GM21576 (cell line): ENCODE measurements around the gene PTK7.
A peak's percentile ranks its signal among the peaks of the same experiment; 100 is the strongest.
"Not testable (repeated sequence)": the region's sequence is repeated elsewhere in the genome, so short reads cannot be mapped to it uniquely, and the experiment has no call there.

Source experiments
- ATAC-seq: cut with Tn5 transposase; IDR thresholded peaks from one replicate; pipeline ENCODE4 v1.9.1; 2021; ENCODE audit warnings: mild to moderate bottlenecking, moderate library complexity; ENCODE audit not compliant: unreplicated experiment

Gene PTK7

DNA sequence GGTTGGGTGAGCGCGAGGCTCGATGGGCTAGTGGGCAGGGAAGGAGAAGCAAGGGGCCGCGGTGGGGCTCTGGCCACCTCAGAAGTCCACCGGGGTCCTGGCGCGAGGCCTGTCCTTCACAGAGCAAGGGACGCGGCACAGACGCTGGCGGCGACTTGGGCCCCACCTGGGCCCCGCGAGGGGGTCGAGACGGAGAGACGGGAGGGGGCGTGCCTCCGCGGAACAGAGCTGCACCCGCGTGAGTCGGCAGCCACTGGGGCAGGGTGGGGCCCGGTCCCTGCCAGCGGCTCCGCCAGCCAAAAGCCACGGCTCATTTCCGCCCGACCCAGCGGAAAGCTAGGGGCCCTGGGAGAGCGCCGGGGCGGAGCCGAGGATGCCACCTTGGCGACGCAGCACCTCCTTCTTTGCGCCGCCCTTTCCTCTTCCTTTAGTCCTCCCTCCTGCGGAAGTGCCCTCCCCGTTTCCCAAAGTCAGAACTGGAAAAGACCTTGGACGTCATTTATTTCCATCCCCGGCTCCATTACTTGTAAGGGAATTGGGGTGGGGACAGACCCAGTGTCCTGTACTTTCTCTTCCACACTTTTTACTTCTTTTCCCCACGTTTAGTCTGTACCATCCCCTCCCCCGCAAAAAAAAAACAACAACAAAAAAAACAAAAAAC, 22.4 kb upstream of the PTK7 start, which contains the start of gene CUL7:
Gene CUL7 (minus strand): TSS at position 307 of the 661 bp plus-strand sequence. CDS start 1,063 bp downstream, outside the sequence.
- peak; percentile 83 for ATAC-seq

DNA sequence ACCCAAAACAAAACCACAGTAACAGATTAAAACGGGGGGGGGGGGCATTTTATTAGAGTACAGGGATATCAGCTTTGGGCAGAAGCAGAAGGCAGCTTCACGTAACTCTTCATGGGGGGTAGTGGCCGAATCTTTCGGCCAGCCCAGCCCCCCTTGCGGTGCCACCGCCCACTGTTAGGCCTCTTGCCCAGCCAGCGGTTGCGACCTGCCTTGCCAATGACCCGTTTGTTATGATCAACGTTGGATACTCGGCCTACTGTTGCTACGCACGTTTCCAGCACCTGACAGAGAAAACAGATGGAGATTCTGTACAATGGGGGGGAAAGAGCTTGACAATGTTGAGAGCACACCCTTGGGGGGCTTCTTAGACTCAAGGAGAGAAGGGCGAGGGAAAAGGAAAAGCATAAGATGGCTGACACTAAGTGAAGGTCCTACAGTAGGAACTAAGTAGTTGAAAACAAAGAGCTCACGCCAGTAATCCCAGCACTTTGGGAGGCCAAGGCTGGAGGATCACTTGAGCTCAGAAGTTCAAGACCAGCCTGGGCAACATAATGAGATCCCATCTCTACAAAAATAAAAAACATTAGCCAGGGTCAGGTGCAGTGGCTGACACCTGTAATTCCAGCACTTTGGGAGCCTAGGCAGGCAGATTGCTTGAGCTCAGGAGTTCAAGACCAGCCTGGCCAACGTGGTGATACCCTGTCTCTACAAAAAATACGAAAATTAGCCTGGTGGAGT, 21.7 kb upstream of the PTK7 start:
- no peak for ATAC-seq

DNA sequence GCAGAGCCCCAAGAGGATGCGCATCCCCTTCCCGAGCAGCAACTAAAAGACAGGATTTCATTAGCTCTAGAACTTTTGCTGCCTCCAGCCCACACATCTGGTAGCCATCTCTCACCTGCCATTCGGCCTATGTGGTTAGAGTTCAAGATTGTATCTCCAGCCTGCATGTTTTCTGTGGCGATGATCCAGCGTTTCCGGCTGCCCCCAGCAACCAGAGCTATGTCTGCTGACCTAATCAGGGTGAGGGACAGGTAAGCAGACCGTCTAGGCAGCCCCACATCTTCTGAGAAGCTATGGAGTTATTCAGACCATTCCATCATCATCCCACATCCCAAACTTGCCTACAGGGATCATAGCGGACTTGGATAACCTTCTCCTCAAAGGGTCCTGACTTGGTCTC, 20.1 kb upstream of the PTK7 start:
- ATAC-seq: no peak

DNA sequence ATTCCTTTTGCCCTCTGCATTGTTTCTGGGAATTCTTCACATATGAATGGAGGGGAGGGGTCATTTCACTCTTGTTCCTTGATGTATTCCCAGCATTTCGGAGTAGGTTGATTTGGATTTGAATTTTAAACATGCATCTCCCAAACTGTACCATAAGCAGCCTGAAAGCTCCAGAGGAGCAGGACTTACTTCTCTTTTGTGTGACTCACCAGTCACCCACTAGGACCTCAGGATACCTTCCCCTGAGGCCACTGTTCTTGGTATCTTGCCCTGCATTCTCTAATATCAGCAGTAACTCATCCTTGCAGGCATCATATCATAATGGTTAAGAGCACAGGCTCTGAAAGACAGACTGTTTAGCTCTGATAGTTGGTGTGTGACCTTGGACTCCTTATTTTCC, 17.6 kb upstream of the PTK7 start:
- no peak for ATAC-seq

DNA sequence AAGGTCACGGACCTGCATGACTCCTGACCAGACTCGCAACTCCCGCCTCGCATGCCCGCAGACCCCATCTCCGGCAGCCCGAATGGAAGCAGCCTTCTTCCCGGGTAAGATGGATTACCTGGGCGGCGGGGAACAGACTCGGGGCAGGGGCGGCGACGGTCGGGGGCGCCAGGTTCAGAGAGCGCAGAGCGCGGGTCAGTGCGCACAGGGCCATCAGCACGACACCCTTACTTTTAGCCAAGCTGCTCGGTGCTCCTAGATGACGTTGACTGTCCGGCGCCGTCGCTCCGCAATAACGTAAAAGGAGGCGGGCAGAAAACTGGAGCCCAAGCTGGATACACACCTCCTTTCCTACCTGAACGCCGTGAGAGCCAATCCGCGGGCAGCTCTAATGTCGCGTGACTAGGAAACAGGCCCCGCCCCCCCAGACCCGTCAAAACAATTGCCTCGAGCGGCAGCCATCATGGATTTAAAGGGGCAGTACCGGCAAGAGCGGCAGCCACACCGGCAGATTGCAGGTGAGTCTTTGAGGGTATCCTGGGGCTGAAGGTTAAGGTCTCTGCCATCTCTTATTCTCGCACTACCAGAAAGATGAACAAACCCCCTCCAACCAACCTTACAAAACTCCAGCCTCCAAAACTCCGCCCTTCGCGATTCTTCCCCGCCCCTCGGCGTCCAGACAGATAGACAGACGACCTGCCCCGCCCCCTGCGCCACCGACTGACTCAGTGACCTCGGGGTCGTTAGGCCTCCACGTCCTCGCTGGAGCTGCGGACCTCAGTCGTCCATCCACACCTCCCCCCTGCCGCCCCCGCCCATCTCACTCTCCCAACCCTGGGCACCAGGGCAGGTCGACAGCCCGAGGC, 16.7 kb upstream of the PTK7 start, which contains the start of the genes KLC4 and MRPL2:
Gene KLC4 (plus strand): TSS at position 464 of the 866 bp plus-strand sequence. CDS start 1,705 bp downstream, outside the sequence.
Gene MRPL2 (minus strand): TSS at position 267 of the 866 bp plus-strand sequence. CDS start 53 bp downstream, at position 214.
- ATAC-seq: peak; percentile 83

DNA sequence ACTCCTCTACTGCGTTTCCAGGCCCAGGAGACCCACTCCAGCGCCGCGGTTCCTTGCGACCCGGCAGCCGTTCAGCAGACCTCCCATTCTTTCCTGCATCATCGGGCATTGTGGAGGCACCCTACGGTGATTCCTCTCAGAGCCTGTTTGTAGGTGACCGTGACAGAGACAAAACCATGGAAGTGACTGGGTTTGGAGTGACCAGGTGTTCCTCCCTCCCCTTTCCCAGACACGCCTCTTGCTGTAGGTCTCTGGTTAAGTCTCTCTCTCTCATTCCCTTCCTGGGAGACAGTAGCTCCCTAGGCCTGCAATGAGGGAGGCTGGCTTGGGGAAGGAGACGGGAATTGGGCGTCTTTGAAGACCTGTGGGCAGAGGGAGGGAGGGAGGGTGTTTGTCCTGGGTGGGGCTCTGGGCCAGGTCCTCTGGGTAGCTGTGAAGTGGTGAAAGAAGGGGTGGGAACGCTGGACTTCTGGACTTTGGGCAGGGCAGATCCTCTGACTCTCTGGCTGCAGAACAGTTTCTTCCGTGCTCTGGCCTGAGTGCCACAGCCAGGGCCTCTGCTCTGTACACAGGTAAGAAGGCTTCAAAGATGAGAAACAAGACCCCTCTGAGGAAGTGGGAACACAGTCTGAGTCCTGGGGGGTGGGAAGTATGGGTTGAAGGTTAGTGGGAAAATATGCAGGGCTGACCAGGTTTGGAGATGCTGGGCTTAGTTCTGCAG, 15.9 kb upstream of the PTK7 start:
- no peak for ATAC-seq

DNA sequence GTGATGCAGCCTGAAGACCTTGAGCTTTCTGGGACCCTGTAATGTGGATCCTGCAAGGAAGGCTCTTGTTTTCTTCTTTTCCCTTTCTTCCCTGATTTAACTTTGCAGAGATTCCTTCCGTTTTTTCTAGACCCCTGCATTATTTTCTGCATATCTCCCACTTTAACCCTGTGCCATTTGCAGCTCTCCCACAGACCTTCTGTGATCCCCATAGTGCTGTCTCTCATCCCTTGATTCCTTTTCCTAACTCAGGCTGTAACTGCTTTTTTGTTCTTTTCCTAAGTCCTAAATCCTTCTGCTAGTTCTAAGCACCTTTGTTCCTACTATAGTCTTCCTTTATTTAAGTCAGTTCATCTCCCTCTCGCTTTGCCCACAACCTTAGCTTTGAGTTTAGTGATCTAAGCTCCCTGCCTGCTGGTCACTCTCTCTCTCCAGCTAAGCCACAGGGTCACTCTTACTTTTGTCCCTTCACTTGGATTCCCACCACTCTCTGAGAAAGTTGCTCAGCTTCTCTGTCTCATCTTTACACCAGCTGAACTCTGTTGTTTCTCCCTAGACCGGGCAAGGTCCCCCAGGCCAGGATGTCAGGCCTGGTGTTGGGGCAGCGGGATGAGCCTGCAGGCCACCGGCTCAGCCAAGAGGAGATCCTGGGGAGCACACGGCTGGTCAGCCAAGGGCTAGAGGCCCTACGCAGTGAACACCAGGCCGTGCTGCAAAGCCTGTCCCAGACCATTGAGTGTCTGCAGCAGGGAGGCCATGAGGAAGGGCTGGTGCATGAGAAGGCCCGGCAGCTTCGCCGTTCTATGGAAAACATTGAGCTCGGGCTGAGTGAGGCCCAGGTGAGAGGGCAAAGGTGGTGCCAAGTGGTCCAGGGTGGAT, 15.1 kb upstream of the PTK7 start:
- no peak for ATAC-seq

DNA sequence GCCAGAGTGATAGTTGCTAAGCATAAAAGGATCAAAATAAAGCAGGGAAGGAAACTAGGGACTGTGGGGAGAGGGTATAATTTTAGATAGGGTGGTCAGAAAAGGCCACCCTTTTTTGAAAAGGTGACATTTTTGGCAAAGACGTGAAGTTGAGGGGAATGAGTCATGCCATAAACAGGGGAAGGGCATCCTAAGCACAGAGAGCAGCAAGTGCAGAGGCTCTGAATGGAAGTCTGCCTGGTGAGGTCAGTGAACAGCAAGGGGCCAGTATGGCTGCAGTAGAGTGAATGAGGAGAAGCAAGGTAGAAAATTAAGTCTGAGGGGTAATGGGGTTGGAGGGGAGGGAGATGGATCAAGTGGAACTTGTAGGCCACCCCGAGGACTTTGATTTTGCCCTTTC, 14.3 kb upstream of the PTK7 start:
- ATAC-seq: no peak

DNA sequence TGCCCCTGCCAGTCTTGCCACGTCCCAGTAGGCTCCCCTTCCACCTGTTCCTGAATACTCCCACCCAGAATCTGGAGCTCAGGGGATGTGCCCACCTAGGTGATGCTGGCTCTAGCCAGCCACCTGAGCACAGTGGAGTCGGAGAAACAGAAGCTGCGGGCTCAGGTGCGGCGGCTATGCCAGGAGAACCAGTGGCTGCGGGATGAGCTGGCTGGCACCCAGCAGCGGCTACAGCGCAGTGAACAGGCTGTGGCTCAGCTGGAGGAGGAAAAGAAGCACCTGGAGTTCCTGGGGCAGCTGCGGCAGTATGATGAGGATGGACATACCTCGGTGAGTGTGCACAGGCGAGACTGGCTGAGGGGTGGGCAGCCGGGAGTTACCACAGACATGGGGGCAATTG, 13.3 kb upstream of the PTK7 start:
- ATAC-seq: no peak

DNA sequence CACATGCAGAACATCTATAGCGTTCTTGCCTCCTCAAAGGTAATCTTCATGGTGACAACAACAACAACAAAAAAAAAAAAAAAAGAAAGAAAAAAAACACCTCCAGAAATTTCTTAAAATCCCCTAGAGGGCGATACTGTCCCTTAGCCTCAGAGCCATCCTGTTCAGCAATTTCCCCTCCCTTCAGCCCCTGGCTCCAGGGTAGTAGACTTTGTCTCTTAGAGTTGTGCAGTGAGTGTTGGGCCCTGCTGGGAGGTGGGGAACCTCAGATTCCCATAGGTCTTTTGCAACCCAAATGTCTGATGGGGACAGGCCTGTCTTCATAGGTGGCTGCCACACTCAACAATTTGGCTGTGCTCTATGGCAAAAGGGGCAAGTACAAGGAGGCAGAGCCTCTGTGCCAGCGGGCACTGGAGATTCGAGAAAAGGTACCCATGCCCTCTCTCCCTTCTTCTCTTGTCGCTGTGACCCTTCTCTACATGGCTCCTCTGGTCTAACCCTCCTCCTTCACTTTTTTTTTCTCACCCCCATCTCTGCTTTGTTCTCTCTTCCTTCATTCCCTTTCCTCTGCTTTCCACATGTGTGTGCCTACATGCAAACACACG, 6.0 kb upstream of the PTK7 start:
- no peak for ATAC-seq

DNA sequence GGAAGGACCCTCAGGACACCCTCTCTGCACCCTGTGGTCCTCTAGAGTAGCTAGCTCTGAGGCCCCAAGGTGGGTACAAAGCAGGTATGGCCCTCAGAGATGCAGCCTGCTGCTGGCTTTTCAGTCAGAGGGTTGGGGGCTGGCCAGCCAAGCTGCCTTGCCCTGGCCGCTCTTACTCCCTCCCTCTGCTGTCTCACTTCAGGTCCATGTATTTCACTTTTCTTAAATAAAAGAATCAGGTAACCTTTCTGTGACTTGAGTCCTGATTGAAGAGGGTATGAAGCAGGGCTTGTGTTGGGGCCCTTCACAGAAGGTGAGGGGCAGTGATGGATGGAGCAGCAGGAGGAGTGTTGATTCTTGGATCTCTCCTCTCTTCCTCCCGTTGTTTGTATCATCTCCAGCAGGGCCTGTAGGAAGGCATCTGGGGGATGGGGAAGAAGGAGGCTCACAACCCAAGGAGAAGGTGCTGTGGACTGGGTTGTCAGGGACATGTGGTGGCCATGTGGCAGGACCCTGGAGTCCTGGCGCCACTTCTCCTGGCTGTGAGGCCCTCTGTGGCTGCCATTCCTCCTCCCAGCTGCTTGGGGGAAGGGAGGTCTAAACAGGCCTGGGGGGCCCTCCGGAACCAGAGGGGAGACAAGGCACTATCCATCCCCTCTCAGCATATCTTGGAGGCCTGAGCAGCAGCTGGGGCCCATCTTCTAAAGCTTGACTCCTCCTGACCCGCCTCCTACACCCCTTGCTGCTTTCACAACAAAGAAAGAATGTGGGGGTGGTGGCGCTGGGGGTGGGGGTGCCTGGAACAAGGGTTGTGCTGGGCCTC, 1.1 kb upstream of the PTK7 start:
- no peak for ATAC-seq

DNA sequence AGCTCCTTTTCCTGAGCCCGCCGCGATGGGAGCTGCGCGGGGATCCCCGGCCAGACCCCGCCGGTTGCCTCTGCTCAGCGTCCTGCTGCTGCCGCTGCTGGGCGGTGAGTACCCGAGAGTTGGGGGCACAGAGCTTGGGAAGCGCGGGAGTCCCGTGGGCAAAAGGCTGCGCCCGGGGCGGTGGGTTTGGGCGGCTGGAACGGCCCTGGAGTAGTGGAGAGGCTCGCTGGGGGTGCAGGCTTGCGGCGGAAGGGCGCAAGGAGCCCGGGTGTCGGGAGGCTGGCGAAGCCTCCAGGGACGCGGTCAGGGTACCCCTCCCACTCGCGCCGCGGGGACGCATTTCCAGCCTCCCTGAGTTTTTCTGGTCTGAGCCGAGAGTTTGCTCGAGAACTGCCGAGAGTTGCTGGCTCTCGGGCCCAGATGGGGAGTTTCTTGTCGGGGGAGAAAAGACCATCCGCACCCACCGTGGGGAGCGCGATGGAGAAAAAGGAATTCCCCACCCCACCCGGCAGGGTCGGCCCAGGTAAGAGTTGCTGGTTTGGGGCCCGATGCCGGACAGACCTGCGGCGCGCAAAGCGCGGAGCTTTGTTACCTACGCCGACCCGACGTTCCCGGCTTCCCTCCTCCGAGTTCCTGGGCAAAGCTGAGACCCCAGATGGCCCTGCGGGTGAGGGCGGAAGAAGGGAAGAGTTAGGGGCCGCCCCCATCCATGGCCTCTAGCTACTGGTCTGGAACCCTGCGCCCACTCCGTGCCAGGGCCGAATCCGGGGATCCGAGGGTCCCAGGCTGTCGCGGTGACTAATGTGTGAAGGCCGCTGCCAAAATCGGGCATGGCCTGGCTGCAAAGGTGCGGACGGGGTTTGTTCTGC, 584 bp downstream of the PTK7 start:
- no peak for ATAC-seq

DNA sequence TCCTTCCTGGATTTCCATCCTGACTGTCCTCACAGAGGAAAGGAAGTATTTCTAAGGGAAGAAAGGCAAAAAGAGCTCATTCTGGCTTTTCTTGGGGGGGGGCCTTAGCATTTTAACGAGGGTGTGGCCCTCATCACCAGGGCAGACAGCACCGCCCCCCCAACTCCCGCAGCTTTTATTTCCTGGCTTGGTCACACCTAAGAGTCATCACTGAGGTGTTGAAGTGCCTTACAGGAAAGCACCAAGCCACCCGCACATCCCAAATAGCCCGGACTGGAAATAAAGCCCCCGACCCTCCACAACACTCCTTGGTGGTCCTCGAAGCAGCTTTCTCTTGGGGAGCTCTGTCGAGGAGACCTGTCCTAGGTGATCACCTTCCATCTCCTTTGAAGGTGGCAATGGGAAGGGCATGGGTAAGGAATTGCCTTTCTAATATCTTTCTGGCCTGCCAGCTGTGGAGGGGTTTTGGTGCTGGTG, 1.3 kb downstream of the PTK7 start:
- no peak for ATAC-seq

DNA sequence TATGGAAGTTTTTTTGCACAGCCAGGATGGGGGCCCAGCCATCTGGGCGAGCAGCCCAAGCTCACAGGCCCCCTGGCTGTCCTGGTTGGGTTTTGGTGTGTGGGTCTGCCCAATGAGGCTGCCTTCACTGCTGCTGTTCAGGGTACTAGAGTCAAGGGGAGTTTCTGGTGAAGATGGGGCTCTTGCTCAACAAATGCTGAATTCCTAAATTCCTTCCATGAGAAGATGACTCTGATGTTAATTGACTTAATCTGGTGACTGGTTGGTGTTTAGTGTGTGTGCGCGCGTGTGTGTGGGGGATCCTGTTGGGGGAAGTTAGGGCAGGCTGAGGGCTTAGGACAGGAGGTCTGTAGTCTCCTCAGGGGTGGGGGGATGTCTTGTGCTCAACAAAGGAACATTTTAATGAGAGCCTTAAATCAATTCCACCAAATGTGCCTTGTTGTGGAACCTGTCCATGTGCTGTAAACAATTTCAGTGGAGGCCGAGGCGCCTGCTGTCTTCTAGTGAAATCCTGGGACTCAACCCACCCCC, 1.9 kb downstream of the PTK7 start:
- no peak for ATAC-seq

DNA sequence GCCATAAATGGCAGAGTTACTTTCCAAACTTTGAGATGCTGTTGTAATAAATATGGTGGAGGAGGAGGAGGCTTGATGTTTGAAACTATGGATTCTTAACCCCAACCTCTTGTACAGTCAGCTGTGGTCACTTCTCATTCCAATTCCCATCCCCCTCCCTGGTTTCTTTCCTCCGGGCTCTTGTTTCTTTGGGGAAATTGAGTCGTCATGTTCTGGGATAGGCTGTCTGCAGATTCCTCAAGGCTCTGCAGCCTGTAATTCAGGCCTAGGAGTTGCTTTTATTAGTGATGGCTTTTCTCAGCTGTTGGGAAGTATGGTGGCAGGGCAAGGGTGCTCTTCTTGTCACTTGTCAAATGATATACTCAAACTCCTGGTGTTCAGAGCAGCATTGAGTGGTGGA, 2.6 kb downstream of the PTK7 start:
- ATAC-seq: no peak

DNA sequence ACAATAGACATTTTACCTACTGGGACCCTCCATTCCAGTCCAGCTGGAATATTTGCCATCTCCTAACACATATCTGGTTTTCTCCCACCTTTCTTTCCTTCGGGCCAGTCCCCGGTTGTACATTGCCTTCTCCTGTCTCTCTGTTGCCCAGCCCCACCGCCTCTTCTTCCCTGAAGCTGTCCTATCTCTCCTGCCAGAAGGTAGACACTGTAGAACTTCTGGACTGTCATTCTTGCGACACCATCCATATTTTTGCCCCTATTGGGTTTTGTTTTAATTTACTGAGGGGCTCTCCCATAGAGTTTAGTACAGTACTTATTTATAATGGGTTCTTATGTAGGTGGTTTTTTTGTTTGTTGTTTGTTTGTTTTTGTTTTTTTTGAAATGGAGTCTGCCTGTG, 4.9 kb downstream of the PTK7 start:
- ATAC-seq: no peak

DNA sequence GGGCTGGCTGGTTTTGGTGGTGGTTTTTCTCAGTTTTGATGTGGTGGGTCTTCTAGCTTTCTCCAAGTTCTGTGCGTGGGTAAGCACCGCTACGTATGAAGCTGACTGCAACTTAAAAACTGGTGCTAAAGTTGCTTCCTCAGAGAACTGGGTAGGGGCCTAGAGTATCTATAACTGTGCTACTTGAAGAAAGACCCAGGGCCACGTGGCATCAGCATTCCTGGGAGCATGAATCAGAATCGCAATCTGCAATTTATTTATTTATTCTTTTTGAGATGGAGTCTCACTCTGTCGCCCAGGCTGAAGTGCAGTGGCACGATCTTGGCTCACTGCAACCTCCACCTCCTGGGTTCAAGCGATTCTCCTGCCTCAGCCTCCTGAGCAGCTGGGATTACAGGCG, 5.8 kb downstream of the PTK7 start:
- not testable (repeated sequence) for ATAC-seq
